HG02884 (cell line): Measurements from ENCODE around the gene KCP.
"Not testable (repeated sequence)": the region's sequence is repeated elsewhere in the genome, so short reads cannot be mapped to it uniquely, and the experiment has no call there.

Source experiments
- ATAC-seq: cut with Tn5 transposase; IDR thresholded peaks from one replicate; pipeline ENCODE4 v1.9.1; 2021; ENCODE audit warnings: mild to moderate bottlenecking, moderate library complexity; ENCODE audit not compliant: unreplicated experiment

Gene KCP

DNA sequence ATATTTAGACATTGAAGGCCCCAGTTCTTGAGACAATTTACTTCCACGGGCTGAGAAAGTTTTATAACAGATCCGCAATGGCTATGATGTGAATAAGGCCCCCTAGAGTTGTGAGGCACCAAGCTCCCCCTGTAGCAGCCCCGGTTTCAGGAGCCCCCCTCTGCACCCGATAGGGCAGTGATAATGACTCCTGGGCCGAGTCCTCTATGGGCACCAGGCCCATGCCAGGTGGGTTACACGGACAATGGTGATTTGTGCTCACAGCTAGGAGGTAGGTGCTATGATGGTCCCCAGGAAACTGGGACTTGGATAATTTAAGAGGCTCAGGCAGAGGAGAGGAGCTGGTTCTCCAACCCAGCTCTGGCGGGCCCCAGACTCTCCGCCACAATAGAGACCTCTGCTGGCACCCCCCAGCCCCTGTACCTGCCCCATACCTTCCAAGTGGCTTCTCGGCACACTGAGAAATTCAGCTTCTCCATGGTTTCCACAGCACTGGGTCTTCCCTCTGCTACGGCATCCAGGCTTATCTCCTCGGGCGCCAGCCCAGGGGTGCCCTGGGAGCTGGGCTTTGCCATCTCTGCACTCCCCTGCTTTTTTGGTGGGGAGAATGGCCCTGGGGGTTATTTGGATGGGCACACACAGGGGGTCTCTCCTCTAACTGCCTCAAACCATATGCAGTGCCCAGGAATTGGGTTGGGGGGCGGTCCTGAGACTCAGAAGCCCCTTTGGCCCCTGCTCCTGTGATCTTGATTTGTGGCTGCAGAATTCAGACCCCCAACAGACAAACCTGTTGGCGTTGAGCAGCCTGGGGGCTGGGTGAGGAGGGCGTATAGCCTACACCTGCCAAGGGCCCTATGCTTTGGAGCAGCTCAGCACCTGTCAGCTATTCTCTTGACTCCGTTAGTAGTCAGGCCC is 12.2 kb upstream of the KCP start:
- ATAC-seq, result no peak

DNA sequence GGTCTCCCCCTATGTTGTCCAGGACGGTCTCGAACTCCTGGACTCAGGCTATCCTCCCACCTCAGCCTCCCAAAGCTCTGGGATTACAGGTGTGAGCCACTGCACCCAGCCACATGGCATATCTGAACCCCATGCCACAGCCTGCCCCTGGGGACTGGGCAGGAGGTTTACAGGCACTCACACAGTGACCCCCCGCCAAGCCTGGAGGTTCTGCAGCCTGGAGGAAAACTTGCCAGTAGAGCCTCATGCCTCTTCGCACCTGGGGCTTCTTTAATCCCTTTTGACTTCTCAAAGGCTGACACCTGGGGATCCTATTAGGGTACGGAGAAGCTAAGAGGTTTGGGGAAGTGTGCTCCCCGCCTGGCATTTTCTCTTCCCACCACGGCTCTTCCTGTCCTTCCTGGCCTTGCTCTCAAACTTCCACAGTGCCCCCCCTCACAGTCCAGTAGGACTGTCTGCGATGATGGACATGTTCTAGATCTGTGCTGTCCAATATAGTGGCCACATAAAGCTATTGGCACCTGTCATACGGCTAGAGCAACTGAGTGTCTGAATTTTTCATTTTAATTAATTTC is 11.4 kb upstream of the KCP start:
- ATAC-seq, result no peak

DNA sequence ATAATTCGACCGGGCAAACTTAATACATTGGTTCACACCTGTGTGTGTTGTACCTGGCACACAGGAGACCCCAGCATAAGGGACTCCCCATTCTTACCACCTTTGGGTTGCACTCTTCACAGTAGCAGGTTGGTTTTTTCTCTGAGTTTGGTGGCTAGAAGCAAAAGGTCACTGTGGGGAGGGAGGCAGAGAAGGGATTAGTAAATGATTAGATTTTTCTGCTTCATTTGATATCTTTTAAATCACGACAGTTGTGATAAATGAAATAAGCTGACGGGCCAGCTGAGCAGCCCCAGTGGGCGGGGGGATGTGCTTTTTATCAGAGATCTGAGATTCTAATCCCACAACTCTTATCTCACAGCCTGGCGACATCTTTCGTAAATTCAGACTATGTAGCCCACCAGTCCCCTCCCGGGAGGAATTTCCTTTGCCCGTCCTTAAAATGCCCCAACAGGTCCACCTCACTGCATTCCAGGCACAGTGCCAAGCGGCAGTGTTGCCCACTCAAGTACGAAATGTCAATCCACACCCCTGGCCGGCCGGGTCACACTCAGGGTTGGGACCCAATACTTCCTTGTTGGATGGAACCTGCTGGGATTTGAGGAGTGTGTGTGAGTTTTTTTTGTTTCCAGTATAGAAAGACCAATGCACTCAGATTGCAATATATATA is 10.5 kb upstream of the KCP start:
- no peak for ATAC-seq

GRCh38 chr7:128919881-128920799 is 9.6 kb upstream of the KCP start:
- no peak for ATAC-seq

- no peak for ATAC-seq
These were observed 8.7 kb upstream of the KCP start for GRCh38 chr7:128919241-128919640.

DNA sequence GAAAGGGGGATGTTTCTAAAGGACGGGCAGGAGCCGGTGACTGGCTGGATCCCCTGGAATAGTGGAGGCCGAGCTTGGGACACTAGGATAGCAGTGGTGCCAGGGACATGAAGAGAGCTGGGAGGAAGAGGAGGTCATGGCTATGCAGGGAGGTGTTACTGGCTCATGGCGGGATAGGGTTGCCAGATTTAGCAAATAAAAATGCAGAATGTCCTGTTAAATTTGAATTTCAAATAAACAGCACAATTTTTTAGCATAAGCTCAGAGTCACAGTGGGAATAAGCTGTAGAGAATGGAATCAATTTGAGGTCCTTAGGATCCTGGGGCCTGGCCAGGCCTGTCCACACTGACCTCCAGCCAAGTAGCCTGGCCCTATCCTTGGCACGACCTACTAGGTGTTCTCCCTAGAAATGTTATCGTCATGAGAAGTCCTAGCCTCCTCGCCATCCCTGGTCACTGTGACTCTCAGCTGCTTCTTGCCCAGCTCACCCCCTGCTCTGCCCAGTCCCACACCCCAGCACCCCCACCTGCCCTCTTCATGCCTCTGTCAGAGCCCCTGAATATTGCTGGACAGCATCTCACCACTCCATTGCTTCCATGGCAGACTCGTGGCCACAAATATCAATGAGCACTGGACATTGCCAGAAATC is 7.6 kb upstream of the KCP start:
- no peak for ATAC-seq

GRCh38 chr7:128917122-128917521 is 6.6 kb upstream of the KCP start:
- ATAC-seq, result no peak

- ATAC-seq, result no peak
These were observed 6.1 kb upstream of the KCP start for GRCh38 chr7:128916643-128916915.

- no peak for ATAC-seq
These were observed 5.5 kb upstream of the KCP start for GRCh38 chr7:128915841-128916642.

DNA sequence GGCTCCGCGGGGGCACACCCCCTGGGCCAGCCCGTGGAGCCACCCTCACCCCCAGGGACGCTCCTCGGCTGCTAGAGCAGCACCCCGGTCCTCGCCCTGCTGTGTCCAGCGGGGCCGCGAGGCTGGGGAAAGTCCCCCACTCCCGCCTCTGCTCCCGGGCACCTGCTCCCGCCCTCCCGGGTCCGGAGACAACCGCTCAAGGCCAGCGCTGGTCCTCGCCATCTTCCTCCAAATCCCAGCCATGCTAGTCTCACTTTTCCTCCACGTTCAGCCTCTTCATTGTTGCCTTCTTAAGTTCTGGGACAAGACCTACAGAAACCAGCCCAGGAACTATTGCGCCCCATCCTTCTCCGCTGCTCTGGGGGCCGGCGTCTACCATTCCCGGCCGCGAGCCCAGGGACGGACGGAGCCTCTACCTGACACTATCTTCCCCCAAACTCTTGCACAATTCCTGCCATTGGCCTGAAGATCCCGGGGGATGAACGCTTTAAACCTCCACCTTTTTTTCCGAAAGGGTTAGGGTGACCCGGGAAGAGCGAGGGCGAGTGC is 4.8 kb upstream of the KCP start:
- ATAC-seq, result no peak

- ATAC-seq, result no peak
These were observed 4.2 kb upstream of the KCP start for GRCh38 chr7:128914566-128915151.

- no peak for ATAC-seq
These were observed 3.5 kb upstream of the KCP start for GRCh38 chr7:128913870-128914565.

GRCh38 chr7:128912709-128913495 is 2.4 kb upstream of the KCP start:
- not testable (repeated sequence) for ATAC-seq

- ATAC-seq, result no peak
These were observed 1.8 kb upstream of the KCP start for GRCh38 chr7:128912281-128912680.

- no peak for ATAC-seq
These were observed 1.0 kb upstream of the KCP start for GRCh38 chr7:128911423-128912031.

- no peak for ATAC-seq
These were observed 612 bp downstream of the KCP start for GRCh38 chr7:128909625-128910568.
